ENCODE results near the gene HIP1R.
A peak's percentile ranks its signal among the peaks of the same experiment; 100 is the strongest.
"Not testable (repeated sequence)": the region's sequence is repeated elsewhere in the genome, so short reads cannot be mapped to it uniquely, and the experiment has no call there.

HIP1R gene

DNA sequence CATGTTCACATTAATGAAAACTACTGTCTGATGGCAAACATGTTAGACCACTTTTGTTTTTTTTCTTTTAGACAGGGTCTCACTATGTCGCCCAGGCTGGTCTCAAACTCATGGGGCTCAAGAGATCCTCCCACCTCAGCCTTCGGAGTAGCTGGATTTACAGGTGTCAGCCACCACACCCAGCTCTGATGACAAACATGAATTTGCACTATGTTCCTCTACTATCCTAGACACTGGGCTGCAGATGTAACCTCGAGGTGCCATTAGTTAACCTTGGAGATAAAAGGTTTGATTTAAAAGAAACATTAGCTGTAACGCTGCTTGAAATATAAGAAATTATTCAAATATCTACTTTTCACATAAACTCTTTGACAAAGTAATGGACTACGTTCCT, 52.6 kb downstream of the HIP1R start:
- Histone ChIP-seq H3K9me3 (ENCODE audit: control insufficient read depth, insufficient read depth, low read length) (no peaks in the 10 kb centered on the region), H3K27ac (ENCODE audit: low read length) (no peak overlapping the region), H3K4me3 (ENCODE audit: low read length) (no peak overlapping the region), H3K27me3 (ENCODE audit: control insufficient read depth, insufficient read depth, low read length) (no peaks in the 10 kb centered on the region), H3K36me3 (ENCODE audit: control insufficient read depth, insufficient read depth, low read length) (no peaks in the 10 kb centered on the region), H3K4me1 (ENCODE audit: control insufficient read depth, insufficient read depth, low read length) (peaks cover 9% of the 10 kb centered on the region)
- no peak for DNase-seq (ENCODE audit: low read depth, low spot score)
- WGBS (ENCODE audit: insufficient coverage, insufficient read length), result no CpG with 5 or more reads among the region's 5 CpGs

DNA sequence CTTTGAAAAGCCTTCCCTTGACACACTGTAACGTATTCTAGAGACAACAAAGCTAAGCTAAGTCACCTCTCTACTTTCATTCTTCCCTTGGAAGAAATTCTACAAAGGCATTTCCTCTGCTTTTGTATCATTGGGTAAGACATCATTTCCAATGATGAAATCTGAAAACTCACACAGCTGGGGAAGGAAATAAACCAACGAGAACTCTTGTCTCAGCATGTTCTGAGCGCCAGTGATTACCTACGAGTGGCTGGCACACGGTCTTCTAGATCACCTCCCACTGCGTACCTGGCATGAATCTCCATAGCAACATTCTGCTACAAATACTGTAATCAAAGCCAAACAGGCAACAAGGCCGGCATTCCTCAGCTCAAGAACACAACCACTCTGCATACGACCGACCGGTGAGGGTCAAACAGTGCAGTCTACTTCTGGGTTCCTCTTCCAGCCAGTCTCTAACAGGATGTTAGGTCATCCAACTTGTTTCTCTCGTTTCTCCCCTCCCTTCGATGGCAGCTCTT, 53.0 kb downstream of the HIP1R start:
- H3K4me1 ChIP-seq (ENCODE audit: control insufficient read depth, insufficient read depth, low read length), result peaks cover 9% of the 10 kb centered on the region
- no peaks in the 10 kb centered on the region for H3K36me3 ChIP-seq (ENCODE audit: control insufficient read depth, insufficient read depth, low read length)
- no CpG with 5 or more reads among the region's 12 CpGs for WGBS (ENCODE audit: insufficient coverage, insufficient read length)
- H3K27ac ChIP-seq (ENCODE audit: low read length), result no peak overlapping the region
- H3K4me3 ChIP-seq (ENCODE audit: low read length), result no peak overlapping the region
- H3K9me3 ChIP-seq (ENCODE audit: control insufficient read depth, insufficient read depth, low read length), result no peaks in the 10 kb centered on the region
- no peak for DNase-seq (ENCODE audit: low read depth, low spot score)
- H3K27me3 ChIP-seq (ENCODE audit: control insufficient read depth, insufficient read depth, low read length), result no peaks in the 10 kb centered on the region

DNA sequence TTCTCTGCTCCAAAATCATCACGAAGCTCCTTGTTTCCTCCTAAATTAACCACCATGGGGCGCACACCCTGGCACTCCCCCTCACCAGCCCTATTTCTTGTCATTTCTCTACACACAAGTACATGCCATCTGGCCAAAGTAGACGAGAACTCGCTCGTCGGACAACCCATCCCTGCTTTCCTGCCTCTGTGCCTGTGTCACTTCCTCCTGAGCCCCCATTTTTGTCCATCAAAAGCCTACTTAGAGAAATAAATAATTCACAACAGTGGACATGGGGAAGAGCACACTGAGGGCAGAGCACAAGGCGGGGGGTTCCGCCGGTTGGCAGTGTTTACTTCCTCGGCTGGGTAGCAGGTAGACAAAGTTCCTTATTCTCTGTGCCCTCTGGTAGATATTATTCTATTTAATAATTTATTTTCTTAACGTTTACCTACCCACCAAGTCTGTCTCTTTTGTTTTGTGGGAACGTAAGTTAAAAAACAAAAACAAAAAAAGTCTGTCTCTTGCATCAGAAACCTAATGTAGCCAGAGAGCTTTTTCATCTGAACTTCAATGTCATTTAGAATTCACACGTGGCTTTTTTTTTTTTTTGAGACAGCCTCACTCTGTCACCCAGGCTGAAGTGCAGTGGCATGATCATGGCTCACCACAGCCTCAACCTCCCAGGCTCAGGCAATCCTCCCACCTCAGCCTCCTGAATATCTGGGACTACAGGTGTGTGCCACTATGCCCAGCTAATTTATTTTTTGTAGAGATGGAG, 54.7 kb downstream of the HIP1R start:
- Histone ChIP-seq H3K4me1 (ENCODE audit: control insufficient read depth, insufficient read depth, low read length) (peaks cover 12% of the 10 kb centered on the region), H3K27ac (ENCODE audit: low read length) (no peak overlapping the region), H3K4me3 (ENCODE audit: low read length) (no peak overlapping the region), H3K9me3 (ENCODE audit: control insufficient read depth, insufficient read depth, low read length) (no peaks in the 10 kb centered on the region), H3K36me3 (ENCODE audit: control insufficient read depth, insufficient read depth, low read length) (no peaks in the 10 kb centered on the region), H3K27me3 (ENCODE audit: control insufficient read depth, insufficient read depth, low read length) (peaks cover 5% of the 10 kb centered on the region; the same call in 1 of the 2 replicates)
- no peak for DNase-seq (ENCODE audit: low read depth, low spot score)
- no CpG with 5 or more reads among the region's 13 CpGs for WGBS (ENCODE audit: insufficient coverage, insufficient read length)

DNA sequence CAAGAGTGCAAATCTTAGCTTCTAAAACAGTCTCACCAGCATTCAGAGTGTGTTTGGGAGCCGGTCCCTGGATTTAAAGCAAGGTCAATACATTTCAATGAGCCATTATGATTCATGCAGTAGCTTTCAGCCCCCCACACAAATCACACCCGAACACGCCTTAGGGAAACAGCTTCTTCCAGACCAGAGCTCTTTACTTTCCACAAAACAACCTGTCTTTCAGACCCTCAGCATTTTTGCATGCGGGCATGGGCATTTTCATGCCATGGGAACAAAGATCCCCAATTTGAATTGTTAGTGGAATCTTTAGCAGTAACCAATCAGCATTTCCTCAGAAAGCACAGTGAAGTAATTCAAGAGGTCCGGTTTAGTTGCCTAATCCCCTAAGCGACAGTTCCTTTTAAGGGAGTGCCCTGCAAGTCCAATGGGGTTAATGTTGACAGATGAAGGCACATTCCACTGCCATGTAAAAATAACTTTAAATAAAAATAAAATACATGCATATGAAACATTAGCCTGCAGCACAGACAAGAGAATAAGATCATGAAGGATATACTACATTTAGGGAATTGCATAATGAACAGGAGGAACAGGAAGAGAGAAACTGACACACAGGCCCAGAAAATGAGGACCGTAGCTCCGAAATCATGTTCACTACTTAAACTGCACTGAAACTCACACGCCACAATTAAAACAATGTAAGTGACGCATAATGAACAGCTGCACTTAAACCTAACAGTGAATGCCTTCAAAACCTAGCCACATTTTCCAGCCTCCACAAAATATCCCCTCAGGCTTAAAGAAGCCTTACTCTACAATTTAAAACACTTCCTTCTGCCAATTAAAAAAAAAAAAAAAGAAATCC, 56.6 kb downstream of the HIP1R start:
- H3K9me3 ChIP-seq (ENCODE audit: control insufficient read depth, insufficient read depth, low read length), result no peaks in the 10 kb centered on the region
- no CpG with 5 or more reads among the region's 10 CpGs for WGBS (ENCODE audit: insufficient coverage, insufficient read length)
- no peaks in the 10 kb centered on the region for H3K36me3 ChIP-seq (ENCODE audit: control insufficient read depth, insufficient read depth, low read length)
- H3K27ac ChIP-seq (ENCODE audit: low read length), result no peak overlapping the region
- peaks cover 11% of the 10 kb centered on the region; the same call in 1 of the 2 replicates for H3K27me3 ChIP-seq (ENCODE audit: control insufficient read depth, insufficient read depth, low read length)
- peaks cover 14% of the 10 kb centered on the region for H3K4me1 ChIP-seq (ENCODE audit: control insufficient read depth, insufficient read depth, low read length)
- no peak overlapping the region for H3K4me3 ChIP-seq (ENCODE audit: low read length)
- no peak for DNase-seq (ENCODE audit: low read depth, low spot score)

DNA sequence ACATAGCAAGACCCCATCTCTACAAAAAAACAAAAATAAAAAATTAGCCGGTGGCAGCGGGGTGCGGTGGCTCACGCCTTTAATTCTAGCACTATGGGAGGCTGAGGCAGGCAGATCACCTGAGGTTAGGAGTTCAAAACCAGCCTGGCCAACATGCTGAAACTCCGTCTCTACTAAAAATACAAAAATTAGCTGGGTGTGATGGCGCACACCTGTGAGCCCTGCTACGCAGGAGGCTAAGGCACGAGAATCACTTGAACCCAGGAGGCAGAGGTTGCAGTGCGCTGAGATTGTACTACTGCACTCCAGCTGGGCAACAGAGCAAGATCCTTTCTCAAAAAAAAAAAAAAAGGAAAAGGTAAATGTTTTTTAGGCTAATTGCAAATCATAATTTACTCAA, 57.5 kb downstream of the HIP1R start:
- not testable (repeated sequence) for H3K4me3 ChIP-seq (ENCODE audit: low read length); H3K27ac ChIP-seq (ENCODE audit: low read length); DNase-seq (ENCODE audit: low read depth, low spot score); H3K36me3 ChIP-seq (ENCODE audit: control insufficient read depth, insufficient read depth, low read length); H3K9me3 ChIP-seq (ENCODE audit: control insufficient read depth, insufficient read depth, low read length)
- WGBS (ENCODE audit: insufficient coverage, insufficient read length), result no CpG with 5 or more reads among the region's 9 CpGs
- Histone ChIP-seq H3K4me1 (ENCODE audit: control insufficient read depth, insufficient read depth, low read length) (peaks cover 14% of the 10 kb centered on the region), H3K27me3 (ENCODE audit: control insufficient read depth, insufficient read depth, low read length) (peaks cover 11% of the 10 kb centered on the region; the same call in 1 of the 2 replicates)

DNA sequence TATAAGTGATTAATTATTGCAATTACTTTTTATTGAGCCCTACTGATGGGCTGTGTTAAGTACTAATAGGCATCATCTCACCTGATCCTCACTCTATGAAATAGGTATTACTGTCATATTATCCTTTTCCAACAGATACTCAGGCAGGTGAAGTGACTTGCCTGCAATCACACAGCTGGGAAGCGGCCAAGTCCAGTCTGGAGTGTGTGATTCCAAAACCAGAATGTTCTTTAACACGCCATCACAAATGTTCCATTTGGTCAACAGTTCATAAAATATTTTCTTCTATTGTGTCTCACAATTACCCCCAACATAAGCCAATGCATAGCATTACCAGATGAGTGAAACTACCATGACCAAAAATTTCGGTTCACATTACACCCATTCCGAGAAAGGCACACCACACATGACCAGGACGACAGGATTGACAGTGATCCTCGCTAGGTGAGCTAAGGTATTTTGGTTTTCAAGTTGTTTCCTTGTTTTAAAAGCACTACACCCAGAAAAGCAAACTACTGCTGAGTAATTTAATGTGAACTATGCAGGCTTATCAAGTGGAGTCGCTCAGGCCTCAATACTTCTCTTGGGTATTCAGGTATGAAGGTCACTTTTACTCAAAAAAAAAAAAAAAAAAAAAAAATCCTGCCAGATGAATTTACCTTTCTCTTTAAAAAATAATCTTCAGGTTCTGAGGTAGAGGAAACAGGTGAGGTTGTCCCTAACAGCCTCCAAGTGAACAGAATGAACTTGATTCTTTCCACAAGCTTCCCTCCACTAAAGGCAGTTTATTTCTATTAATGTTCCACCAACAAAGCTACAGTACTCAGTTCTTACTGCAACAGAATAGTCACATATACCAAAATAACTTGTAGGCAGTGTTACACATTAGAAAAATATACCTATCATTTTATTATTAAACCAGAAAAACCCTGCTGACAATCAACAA, 58.2 kb downstream of the HIP1R start:
- Histone ChIP-seq H3K27ac (ENCODE audit: low read length) (no peak overlapping the region), H3K4me3 (ENCODE audit: low read length) (no peak overlapping the region), H3K4me1 (ENCODE audit: control insufficient read depth, insufficient read depth, low read length) (peaks cover 12% of the 10 kb centered on the region), H3K36me3 (ENCODE audit: control insufficient read depth, insufficient read depth, low read length) (no peaks in the 10 kb centered on the region), H3K27me3 (ENCODE audit: control insufficient read depth, insufficient read depth, low read length) (peaks cover 11% of the 10 kb centered on the region; the same call in 1 of the 2 replicates), H3K9me3 (ENCODE audit: control insufficient read depth, insufficient read depth, low read length) (no peaks in the 10 kb centered on the region)
- DNase-seq (ENCODE audit: low read depth, low spot score), result no peak
- no CpG with 5 or more reads among the region's 7 CpGs for WGBS (ENCODE audit: insufficient coverage, insufficient read length)

DNA sequence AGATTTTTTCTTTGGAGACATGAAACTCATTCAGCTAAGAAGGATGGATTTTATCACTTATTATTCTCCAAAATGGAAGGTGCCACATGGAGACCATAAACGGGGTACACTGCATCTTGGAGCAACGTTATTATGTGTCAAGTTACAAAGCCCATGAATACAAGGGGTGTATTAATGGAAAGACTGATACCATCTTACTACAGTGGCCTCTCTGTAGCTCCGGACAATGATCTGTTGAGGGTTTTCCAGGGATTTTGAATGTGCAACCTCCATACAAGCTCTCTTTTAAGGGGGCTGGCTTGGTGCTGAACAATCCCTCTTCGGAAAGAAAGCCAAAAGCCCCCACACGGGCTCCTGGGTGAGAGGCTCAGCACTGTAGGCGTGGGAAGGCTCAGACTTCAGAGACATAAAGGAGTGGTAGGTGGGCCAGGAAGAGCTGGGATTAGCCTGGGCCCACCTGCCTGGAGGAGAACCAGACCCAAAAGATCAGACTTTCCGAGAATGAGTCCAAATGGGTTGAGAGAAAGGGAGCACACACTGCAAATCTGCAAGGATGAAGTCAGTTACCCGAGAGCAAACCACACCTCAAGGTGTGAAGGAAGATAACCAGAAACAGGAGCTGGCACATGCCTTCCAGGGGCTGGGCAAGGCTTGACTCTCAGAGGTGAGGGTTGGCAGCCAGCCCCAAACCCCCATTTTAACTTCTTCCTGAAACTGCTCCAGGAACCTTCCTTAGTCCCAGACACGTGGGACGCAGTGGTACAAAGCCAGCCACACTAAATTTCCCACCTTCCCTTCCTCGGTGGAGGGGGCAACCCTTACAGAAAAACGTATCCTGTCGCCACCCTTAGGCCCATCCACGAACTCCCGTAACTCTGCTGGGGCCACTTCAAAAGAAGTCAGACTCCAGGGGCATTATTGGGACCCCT, 59.2 kb downstream of the HIP1R start:
- H3K4me1 ChIP-seq (ENCODE audit: control insufficient read depth, insufficient read depth, low read length), result peaks cover 7% of the 10 kb centered on the region
- no peaks in the 10 kb centered on the region for H3K36me3 ChIP-seq (ENCODE audit: control insufficient read depth, insufficient read depth, low read length)
- H3K9me3 ChIP-seq (ENCODE audit: control insufficient read depth, insufficient read depth, low read length), result no peaks in the 10 kb centered on the region
- no peak overlapping the region for H3K4me3 ChIP-seq (ENCODE audit: low read length)
- peaks cover 11% of the 10 kb centered on the region; the same call in 1 of the 2 replicates for H3K27me3 ChIP-seq (ENCODE audit: control insufficient read depth, insufficient read depth, low read length)
- no CpG with 5 or more reads among the region's 15 CpGs for WGBS (ENCODE audit: insufficient coverage, insufficient read length)
- no peak for DNase-seq (ENCODE audit: low read depth, low spot score)
- H3K27ac ChIP-seq (ENCODE audit: low read length), result no peak overlapping the region

DNA sequence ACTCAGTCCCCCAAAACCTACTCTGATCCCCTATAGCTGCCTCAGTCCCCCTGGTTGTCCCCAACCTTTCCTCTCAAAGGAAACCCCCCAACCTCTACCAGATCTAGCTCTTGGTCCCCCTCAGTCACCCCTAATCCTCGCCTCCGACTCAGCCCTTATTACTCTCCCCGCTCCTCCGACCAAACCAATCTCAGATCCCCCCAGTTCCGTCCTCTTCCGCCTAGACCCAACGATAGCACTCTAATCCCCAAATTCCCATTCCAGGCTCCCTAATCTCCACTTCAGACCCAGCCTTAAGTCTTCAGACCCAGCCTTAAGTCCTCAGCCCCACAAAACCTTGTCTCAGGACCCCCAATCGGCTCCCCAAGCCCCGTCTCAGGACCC, 60.1 kb downstream of the HIP1R start:
- H3K4me3 ChIP-seq (ENCODE audit: low read length), result peak overlapping the region; percentile 85; the same call in 1 of the 2 replicates
- peaks cover 11% of the 10 kb centered on the region; the same call in 1 of the 2 replicates for H3K27me3 ChIP-seq (ENCODE audit: control insufficient read depth, insufficient read depth, low read length)
- no peak overlapping the region for H3K27ac ChIP-seq (ENCODE audit: low read length)
- no CpG with 5 or more reads among the region's 9 CpGs for WGBS (ENCODE audit: insufficient coverage, insufficient read length)
- H3K9me3 ChIP-seq (ENCODE audit: control insufficient read depth, insufficient read depth, low read length), result no peaks in the 10 kb centered on the region
- peaks cover 7% of the 10 kb centered on the region for H3K4me1 ChIP-seq (ENCODE audit: control insufficient read depth, insufficient read depth, low read length)
- no peaks in the 10 kb centered on the region for H3K36me3 ChIP-seq (ENCODE audit: control insufficient read depth, insufficient read depth, low read length)
- no peak for DNase-seq (ENCODE audit: low read depth, low spot score)

Measured in iPS DF 6.9 (cell line).